HK-2 (cell line): ENCODE data around the gene MGRN1.

ENCODE experiments used
- DNase-seq: peaks from one replicate; pipeline ENCODE4 v3.0.0-alpha.2; 2018; ENCODE audit not compliant: unreplicated experiment

MGRN1 gene

DNA sequence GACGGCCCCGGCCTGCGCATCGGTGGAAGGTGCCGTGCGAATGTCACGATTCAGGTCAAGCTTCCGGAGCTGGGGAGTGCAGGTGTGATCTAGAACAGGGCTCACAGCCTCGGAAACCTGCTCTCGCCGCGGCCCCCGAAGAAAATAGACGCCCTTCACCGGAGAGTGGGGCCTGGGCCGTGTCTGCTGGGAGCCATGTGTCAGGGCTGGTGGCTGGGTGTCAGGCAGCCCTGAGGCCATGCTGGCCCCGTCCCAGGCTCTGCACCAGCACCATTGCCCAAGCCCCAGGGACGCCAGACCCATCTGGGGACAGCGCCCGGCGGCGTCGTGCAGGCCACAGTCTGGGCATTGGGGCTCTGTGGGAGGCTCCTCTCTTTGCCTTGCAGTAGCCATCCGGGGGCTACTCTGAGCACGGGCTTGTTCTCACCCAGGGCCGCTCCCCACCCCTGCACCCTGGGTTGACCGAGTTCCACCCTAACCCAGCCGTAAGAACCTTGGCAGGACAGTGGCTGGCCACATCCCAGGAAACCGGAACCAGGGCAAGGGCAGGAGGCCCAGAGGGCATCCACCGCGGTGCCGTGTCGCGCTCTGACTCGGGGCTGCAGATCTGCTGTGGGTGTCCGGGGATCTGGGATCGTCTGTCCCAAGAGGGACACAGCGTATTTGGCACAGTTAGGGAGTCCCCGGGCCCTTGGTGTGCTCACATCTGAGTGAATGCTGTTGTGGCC, 63.5 kb downstream of the MGRN1 start:
- no peak for DNase-seq

DNA sequence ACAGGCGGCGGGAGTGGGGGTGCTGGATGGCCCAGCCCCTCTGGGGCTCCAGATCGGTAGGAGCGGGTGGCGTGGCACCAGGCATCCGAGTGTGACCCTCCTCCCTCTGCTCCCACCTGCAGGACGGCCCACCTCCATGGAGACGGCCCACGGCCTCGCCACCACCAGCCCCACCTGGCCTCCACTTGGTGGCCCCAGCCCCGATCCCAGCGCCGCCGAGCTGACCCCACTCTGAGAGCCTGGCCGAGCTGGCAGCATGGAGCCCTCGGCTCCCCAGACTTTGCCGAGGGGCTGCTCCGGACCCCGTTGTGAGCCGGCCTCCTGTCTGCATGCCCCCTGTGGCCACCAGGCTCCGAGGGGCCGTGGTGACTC, 64.0 kb downstream of the MGRN1 start:
- DNase-seq, result no peak

DNA sequence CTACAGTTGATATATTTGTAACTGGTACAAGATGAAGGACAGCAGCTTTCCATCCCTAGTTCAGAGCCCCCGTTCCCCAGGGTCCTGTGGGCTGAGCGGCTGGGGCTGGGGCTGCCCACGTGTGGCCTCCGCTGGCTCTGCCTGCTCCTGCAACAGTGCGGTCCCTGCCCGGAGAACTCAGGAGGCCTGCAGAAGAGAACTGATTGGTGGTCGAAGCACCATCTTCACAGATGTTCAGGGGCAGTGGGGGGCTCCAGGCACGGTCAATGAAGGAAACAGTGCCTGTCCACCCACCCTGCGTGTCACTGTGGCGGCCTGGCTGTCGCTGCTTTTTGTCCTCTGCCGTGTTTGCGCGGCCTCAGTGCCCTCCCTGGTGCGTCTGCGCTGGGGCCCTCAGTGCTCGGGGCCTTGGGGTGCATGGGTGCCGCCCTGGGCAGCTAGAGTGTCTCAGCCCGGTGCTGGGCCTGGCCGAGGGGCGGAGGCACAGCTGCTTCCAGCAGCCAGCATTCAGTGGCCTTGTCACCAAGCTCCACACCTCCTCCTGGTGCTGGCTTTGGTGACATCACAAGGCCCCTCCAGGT, 64.6 kb downstream of the MGRN1 start:
- DNase-seq, result no peak

DNA sequence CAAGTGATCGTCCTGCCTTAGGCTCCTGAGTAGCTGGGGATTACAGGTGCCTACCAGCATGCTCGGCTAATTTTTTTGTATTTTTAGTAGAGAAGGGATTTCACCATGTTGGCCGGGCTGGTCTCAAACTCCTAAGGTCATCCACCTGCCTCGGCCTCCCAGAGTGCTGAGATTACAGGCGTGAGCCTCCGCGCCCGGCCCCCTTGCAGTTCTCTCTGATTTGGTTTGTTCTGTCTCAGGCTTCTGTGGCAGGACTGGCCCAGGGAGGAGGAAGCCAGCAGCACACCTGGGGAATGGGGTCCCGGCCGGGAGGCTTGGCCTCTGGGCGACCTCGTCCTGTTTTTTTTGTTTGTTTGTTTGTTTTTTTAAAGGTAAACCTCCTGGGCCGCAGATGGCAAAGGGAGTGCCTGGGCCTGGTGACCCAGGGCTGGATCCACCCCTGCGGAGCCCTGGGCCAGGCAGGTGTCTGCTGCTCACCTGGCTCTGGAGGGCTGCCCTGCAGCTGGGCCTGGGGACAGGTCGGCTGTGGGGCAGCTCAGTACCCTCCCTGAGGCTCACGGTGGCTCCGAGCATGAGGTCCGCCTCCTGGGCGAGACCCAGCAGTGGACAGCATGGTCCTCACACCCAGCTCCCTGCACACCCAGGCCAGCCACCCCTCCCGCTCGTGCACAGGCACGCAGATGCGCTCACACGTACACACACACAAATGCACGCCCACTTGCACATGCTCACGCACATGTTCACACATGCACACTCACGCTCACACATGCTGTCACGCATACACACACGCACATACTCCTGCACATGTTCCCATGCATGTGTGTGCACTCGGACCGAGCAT, 65.5 kb downstream of the MGRN1 start:
- DNase-seq, result no peak

DNA sequence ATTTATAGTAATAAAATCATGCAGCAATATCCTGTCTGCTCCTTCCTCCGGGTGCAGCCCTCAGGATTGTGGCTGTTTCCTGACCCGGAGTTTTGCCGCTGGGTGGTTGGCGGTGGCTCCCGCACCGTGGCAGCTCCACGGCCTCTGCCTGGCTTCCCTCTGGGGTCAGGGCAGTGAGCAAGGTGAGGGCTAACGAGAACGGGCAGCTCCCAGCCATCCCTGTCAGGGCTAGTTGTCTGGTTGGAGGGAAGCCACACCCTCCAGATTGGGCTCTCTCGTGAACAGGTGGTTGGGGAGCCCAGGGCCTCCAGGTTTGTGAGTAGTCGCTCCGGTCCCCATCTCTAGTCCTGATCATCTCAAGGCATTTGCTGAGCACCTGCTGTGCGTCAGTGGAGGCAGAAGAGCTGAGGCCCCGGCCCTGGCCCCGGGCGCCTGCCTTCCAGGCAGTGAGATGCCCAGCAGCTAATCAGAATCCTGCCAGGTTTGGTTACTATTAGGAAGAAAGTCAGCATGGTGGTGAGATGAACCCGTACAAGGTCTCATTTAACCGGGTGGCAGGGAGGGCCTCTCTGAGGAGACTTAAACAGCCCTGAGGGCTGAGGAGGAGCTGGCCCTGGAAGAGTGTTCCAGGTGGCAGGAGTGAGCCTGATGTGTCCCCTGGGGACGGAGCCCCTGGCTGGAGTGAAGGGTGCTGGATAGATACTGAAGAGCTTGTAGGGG, 66.5 kb downstream of the MGRN1 start:
- no peak for DNase-seq

DNA sequence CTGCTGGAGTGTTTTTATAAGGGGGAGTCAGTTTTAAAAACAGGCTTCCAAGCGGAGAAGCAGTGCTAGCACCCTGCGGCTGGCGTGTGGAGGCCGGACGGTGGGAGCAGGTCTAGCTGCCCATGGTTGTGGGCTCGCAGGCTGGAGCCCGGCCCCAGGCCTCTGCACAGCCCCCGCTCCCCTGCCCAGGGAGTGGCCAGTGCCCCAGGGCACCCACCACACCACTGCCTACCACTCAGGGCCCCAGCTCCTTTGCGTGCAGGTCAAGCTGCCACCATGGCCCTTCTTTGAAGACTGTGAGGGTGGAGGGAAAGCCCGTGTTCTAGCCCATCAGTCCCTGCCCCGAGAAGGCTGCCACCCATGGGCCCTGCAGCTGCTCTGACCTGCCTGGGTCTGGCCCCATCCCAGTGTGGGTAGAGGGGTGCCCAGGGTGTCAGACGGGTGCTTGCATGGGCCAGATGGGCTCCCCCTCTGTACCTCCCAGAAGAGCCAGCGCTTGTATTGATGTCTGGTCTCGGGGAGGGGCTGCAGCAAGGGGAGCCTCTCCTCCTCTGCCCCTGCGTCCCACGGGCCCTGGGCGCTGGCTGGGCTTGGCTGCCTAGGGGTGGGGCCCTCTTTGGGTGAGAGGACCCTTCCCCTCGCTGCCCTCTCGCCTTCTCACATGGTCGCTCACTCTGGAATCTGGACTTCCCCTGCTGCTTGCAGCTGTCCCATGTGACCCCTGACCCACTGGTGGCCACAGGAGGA, 67.2 kb downstream of the MGRN1 start:
- DNase-seq, result no peak

DNA sequence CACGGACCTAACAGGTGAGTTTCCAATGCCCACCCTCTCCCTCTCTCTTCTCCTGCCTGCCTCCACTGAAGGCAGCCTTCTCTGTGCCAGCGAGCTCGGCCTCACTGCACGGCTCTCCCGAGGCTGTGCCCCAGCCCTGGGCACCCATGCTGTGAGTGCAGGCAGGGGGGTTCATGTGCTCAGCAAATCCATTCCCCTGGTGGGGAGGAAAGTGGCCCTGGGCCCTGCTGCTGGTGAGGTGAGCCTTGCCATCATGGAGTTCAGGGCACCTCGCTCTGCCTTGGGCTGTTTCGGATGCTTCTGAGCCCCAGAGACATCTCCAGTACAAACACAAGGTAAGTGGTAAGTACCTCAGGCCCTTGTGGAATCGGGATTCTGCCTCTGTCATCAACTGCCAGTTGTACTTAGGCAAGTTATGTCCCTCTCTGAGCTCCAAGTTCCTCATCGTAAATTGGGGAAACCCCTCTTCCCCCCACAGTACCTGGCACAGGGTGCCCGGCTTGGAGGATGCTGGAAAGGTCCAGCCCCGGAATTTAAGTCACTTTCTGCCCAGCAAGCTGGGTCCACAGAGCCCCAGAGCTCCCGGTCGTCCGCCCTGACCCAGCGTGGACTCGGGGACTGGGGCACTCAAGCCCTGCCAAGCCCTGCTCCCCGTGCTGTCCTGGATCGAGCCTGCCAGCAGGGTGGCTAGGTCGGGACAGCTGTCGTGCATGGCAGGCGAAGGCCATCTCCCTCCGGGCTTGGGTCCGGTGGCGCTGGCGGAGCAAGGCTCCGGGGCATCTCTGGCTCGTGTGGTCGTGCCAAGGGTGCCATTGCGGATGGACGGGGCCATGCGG, 68.1 kb downstream of the MGRN1 start:
- no peak for DNase-seq

DNA sequence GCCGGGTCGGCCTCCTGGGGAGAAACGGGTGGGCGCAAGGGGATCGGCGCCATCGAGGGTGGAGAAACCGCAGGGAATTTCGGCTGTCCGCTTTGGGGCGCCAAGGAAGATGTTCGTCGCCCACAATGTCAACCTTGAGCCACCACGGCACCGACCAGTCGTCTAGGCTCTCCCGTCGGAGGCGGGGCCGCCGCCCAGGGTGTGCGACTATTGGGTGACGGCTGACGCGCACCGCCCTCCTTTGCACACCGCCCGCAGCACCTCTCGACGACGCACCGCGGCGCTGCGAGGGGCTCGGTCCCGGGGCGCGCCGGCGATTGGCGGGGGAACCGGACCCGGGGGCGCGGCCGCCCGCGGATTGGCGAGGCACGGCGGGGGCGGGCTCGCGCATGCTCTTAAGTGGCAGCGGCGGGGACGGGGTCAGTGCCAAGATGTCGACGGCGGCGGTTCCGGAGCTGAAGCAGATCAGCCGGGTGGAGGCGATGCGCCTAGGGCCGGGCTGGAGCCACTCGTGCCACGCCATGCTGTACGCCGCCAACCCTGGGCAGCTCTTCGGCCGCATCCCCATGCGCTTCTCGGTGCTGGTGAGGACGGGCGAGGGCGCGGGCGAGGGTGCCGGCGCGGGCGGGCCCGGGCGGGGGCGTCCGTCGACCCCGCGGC, 68.8 kb downstream of the MGRN1 start, which contains the start of gene NUDT16L1:
Gene NUDT16L1, plus strand, starts transcription at position 267 of the 660 bp plus-strand sequence. Its CDS starts 165 bp downstream, at position 432.
- DNase-seq, result peak; percentile 90

DNA sequence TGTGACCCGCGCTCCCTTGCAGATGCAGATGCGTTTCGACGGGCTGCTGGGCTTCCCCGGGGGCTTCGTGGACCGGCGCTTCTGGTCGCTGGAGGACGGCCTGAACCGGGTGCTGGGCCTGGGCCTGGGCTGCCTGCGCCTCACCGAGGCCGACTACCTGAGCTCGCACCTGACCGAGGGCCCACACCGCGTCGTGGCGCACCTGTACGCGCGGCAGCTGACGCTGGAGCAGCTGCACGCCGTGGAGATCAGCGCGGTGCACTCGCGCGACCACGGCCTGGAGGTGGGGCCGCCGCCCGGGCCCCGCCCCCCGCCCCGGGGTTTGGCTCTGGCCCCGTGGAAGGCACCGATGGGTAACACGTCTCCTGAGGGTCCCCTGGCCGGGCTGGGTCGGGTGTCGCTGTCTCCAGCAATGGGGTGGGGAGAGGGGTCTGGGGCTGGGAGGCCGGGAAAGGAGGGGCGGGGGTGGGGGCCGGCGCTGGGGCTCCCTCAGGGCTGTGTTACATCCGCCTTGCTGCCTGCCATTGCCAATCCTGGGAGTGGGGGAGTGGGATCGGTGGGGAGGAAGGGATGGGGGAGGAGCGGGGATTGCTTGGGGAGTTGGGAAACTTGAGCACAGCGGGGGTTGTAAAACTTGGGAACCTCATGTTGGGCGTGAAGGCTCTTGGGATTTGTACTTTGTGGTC, 69.5 kb downstream of the MGRN1 start:
- no peak for DNase-seq

DNA sequence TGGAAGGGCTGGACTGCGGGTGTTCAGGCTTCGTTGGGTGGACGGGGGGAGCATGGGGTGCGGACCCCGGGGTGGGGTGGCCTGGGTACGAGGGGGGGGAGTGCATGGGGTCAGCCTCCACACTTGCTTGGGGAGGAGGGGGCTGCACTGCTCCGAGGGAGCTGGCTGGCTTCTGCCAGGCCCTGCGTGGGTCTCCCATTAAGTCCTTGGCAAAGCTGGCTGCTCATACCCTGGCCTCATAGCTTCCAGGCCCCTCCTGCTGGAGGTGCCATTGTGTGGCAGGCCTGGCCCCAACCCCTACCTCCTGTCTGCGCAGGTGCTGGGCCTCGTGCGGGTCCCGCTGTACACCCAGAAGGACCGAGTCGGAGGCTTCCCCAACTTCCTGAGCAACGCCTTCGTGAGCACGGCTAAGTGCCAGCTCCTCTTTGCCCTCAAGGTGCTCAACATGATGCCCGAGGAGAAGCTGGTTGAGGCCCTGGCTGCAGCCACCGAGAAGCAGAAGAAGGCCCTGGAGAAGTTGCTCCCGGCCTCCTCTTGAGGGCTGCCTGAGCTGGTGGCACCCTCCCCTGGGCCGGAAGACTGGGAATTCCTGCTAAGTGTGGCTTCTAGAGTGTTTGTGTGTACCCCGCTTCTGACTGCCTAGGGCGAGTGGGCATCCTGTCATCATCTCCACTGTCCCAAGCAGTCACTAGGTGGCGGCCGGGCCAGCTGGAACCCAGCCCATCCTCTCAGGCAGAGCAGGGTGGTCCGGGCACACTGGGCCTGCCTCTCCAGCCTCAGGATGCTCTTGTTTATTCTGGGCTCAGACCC, 70.2 kb downstream of the MGRN1 start:
- DNase-seq, result no peak

DNA sequence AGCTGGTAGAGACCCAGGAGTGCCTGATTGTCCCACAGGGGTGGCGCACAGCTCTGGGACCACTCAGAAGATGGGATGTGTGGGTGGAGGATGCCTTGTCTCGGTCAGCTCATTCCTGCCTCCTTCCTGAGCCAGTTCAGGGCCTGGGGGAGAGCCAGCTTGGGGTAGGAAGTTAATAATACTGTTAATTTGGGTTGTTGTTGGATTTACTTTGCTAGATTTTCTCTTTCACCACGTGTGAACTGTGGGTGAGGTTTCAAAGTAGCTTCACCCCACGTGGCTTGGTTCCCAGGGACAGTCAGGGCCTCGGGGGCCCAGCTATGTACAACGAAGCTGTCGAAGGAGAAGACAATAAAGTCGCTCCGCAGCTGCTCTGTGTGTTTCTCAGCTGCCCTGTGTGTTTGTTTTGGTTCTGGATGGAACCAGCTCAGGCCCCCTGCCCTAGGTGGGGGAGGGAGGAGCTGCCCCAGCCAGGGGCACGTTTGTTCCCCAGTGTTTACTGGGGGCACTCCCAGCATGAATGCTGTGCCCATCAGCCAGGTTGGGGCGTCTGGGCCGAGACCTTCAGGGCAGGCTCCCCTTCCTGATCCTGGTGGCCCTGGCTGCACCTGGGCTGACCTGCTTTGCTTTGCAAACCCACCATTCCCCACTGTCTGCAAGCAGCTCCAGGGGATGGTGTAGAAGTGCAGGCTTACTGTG, 71.0 kb downstream of the MGRN1 start:
- no peak for DNase-seq

DNA sequence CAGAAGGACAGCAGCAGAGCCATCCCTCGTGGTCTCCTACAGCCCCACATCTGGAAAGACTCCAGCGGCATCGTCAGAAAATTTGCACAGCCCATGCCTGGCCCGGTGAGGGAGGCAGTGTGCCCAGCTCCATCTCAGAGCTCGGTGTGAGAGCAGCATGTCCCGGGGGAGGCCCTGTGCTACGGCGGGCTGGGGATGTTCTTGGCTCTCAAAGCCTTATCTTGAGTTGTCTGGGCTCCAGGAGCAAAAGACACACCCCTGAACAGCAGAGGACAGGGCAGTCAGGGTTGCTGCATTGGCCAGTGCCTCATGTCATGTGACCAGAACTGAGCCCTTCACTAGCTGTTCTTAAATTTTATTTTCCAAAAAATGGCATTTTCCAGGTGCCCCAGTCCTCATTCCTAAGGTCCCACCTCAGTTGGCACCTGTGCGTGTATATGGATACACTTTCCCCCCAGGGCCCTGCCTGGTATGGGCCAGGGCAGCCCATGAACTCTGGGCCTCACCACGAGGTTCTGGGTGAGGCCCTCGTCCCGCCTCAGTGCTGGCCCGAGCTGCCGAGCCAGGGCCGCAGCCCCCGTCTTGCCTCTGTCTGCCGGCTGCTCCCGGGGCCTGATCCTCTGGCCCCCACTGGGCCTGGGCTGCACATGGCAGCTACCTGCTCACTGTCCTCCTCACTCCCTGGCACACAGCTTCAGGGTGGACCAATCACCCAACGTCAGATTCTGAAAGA, 71.7 kb downstream of the MGRN1 start:
- no peak for DNase-seq

DNA sequence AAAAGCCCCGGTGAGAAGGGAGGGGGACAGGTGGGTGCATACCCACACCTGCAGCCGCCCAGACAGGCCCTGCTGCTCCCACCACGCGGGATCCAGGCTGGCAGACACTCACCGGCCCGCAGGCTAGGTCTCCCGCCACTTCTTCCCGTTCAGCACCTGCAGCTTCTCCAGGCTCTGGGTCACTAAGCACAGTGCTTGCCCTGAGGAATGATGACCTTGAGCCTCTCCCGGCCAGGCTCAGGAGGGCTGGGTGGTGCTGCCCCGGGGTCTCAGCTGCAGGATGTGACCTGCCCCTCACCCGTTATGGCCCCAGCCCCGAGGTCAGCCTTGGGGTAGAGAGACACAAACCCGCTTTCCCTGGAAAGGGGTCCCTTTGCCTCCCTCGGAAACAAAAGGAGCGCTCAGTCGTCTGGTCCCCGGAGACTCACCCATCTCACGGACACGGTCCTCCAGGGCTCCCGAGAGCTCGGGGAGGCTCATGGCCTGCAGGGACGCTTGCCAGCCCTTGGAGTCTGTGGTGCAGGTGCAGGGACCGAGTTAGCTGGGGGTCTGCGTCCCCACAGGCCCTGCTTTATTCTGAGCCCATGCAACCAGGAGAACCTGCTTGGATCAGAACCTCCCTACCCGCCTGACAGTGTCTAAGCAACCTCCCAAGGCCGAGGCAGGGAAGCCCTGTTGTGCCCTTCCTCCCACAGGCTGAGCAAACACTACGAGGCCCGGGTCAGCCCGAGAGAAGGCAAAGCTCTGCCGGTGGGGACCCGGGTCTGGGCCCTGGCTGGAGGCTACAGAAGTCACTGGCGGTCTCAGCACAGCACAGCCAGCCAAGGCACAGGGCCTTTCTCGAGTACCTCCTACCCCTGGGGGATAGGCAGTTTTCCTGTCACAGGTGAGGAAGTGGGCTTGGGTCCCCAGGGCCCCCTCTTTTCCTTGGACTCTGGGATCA, 72.5 kb downstream of the MGRN1 start:
- DNase-seq, result no peak

DNA sequence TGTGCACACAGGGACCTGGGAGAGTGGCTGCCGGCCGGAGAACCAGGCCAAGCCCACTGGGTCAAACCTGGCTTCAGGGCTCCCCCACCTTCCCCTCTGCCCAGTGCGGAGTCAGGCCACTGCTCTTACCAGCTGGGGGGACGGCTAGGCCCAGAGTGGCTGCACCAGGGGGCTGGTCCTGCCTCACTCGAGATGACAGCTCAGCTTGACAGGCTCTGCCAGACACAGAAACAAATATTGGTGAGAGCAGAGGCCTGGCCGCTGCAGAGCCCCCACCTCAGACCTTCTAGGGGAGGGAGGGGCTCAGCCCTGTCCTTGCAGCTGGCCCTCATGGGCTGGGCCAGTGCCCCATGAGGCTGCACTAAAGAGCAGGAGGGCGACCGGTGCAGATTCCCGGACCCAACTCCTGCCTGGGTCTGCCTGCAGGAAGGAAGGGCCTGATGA, 73.2 kb downstream of the MGRN1 start:
- no peak for DNase-seq

DNA sequence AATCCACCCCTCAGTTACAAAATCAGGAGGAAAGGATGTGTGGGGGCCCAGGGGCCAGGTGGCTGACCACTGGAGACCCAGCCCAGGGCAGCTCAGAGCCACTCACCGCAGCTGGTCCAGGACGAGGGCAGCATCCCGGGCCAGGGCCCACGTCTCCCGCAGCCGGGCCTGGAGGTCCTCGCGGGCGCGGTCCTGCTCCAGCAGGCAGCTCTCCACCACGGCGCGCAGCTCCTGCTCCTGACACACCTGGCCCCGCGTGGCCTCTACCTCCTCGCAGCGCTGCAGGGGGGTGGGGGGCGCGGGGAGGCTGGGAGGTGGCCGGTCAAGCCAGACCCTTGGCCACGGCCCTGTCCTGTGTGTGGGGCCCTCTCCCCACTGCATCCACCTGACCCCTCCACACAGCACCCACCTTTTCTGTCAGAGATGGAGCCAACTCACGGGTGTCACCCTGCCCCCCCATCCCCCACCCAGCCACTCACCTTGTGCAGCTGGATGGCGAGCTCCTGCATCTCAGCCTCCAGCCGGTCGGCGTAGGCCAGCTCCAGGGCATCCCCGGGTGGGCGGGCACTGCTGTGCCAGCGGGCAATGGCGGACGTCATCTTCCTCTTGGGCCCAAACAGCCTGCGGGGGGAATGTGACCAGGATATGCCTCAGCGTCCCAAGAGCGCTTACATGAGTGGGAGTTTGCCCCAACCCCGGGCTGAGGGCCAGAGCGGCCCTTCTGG, 73.9 kb downstream of the MGRN1 start:
- no peak for DNase-seq
